Neural cell (in vitro differentiated cells): ENCODE data around the gene USP25. TPM values are rescaled to one million over a fixed set of nuclear protein-coding genes. Genes with fewer than 3 reads are reported as not detected.

Source experiments
- H2AFZ ChIP-seq: fragments of 200-600, 300-800 bp; sonication (generic), shearing (Covaris generic); 2 replicates; pipeline ENCODE4 v1.6.0; 2014; ENCODE audit warnings: low read depth, mild to moderate bottlenecking, antibody characterized with exemption, low read length, moderate library complexity
- H3F3A ChIP-seq: fragments of 200-600 bp; shearing (Covaris generic); 2 replicates; pipeline ENCODE4 v1.6.1; 2016; ENCODE audit warnings: mild to moderate bottlenecking, moderate library complexity, mixed read lengths, antibody characterized with exemption, low read length; ENCODE audit not compliant: insufficient read depth, poor library complexity, severe bottlenecking
- H3K27ac ChIP-seq: fragments of 200-600, 300-800 bp; sonication (generic), shearing (Covaris generic); 2 replicates; pipeline ENCODE4 v1.5.1; 2014; ENCODE audit warnings: mild to moderate bottlenecking, low read length, moderate library complexity
- H3K27me3 ChIP-seq: fragments of 300-800, 200-600 bp; sonication (generic), shearing (Covaris generic); 2 replicates; pipeline ENCODE4 v1.6.0; 2014; ENCODE audit warnings: mild to moderate bottlenecking, low read depth, low read length, moderate library complexity; ENCODE audit not compliant: insufficient read depth
- H3K36me3 ChIP-seq: fragments of 300-800, 200-600 bp; sonication (generic), shearing (Covaris generic); 2 replicates; pipeline ENCODE4 v1.5.1; 2014; ENCODE audit warnings: mild to moderate bottlenecking, antibody characterized with exemption, low read length, moderate library complexity; ENCODE audit not compliant: insufficient read depth
- H3K4me2 ChIP-seq: fragments of 300-800, 200-600 bp; sonication (generic), shearing (Covaris generic); 2 replicates; pipeline ENCODE4 v1.6.0; 2014; ENCODE audit warnings: mild to moderate bottlenecking, low read length
- H3K4me3 ChIP-seq: fragments of 300-800, 200-600 bp; sonication (generic), shearing (Covaris generic); 2 replicates; pipeline ENCODE4 v1.5.1; 2014; ENCODE audit warnings: mild to moderate bottlenecking, low read length, moderate library complexity
- H3K79me2 ChIP-seq: fragments of 200-600 bp; shearing (Covaris generic); replicated peaks from 2 replicates; pipeline ENCODE4 v1.6.0; 2014; ENCODE audit warnings: mild to moderate bottlenecking, low read length, moderate library complexity; ENCODE audit not compliant: insufficient read depth
- H3K9ac ChIP-seq: fragments of 300-800, 200-600 bp; sonication (generic), shearing (Covaris generic); 2 replicates; pipeline ENCODE4 v1.6.1; 2016; ENCODE audit warnings: mild to moderate bottlenecking, low read length, mixed read lengths
- H3K9me2 ChIP-seq: fragments of 200-600 bp; shearing (Covaris generic); 2 replicates; pipeline ENCODE4 v1.6.1; 2016; ENCODE audit warnings: mild to moderate bottlenecking, low read length, mixed read lengths; ENCODE audit not compliant: insufficient read depth
- H3K9me3 ChIP-seq: fragments of 200-600, 300-800 bp; sonication (generic), shearing (Covaris generic); 2 replicates; pipeline ENCODE4 v1.6.1; 2016; ENCODE audit warnings: mild to moderate bottlenecking, mixed run types, low read length, moderate library complexity, mixed read lengths
- H4K20me1 ChIP-seq: fragments of 200-600 bp; shearing (Covaris generic); 2 replicates; pipeline ENCODE4 v1.6.1; 2016; ENCODE audit warnings: mild to moderate bottlenecking, mixed run types; ENCODE audit not compliant: insufficient read depth
- EP300 ChIP-seq: fragments of 450-650 bp; conservative IDR thresholded peaks from 2 replicates; pipeline ENCODE4 v1.6.1; 2014; ENCODE audit warnings: antibody characterized with exemption, mild to moderate bottlenecking, moderate library complexity; ENCODE audit not compliant: poor library complexity, severe bottlenecking
- EZH2 ChIP-seq: fragments of 200-600, 300-800 bp; shearing (Covaris generic), sonication (generic); IDR thresholded peaks from 2 replicates; pipeline ENCODE4 v1.6.1; 2014; ENCODE audit warnings: antibody characterized with exemption, low read length, borderline replicate concordance, mild to moderate bottlenecking; ENCODE audit not compliant: insufficient read depth, poor library complexity, severe bottlenecking
- MXI1 ChIP-seq: fragments of 450-650 bp; conservative IDR thresholded peaks from 2 replicates; pipeline ENCODE4 v1.6.1; 2014; ENCODE audit warnings: antibody characterized with exemption, mild to moderate bottlenecking; ENCODE audit not compliant: poor library complexity, severe bottlenecking
- POLR2AphosphoS5 ChIP-seq: IDR thresholded peaks from 2 replicates; pipeline ENCODE4 v1.6.1; 2012
- RAD21 ChIP-seq: fragments of 450-650 bp; conservative IDR thresholded peaks from 2 replicates; pipeline ENCODE4 v1.6.1; 2014; ENCODE audit warnings: antibody characterized with exemption, mild to moderate bottlenecking, moderate library complexity
- SMC3 ChIP-seq: fragments of 450-650 bp; conservative IDR thresholded peaks from 2 replicates; pipeline ENCODE4 v1.6.1; 2014; ENCODE audit warnings: antibody characterized with exemption, mild to moderate bottlenecking, moderate library complexity; ENCODE audit not compliant: poor library complexity
- TAF1 ChIP-seq: IDR thresholded peaks from 2 replicates; pipeline ENCODE4 v1.6.1; 2012; ENCODE audit warnings: low read depth
- polyA plus RNA-seq: library from polyadenylated mRNA; depleted of rRNA; stranded (reverse); fragments of >200 nt; gene quantifications from 2 replicates; pipeline ENCODE4 v1.2.3, GENCODE V29; 2014
- TF ChIP-seq, protein P1 (sequence below): IDR thresholded peaks from 2 replicates; pipeline ENCODE4 v1.6.1; 2012; ENCODE audit warnings: borderline replicate concordance
- TF ChIP-seq, protein P2 (sequence below): fragments of 450-650 bp; IDR thresholded peaks from 2 replicates; pipeline ENCODE4 v1.5.1; 2014; ENCODE audit warnings: antibody characterized with exemption, mild to moderate bottlenecking, moderate library complexity; ENCODE audit not compliant: poor library complexity, severe bottlenecking

The USP25 gene
- polyA plus RNA-seq, 1 donor from 2014 or later, result 19.2 TPM

DNA sequence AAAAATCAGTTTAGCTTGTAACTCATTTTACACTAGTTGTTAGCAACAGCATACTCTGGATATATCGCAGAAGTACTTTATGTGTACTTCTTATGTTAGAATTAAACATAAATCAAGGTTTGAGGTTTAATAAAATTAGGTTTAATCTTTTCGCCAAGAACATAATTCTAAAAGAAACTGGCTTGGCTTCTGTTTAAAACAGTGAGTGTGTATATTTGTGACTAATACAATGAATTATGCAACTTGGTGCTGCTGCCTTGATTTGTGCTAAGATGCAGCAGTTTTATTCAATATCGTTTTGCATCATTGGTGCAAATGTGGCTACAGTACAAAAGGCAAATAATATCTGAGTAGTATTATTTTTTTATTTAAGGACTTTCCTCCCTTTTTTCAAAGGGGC lies 44.8 kb downstream of the USP25 start:
- Histone ChIP-seq H3K4me2 (no peak overlapping the region), H3K9me3 (no peaks in the 10 kb centered on the region), H3K4me3 (no peak overlapping the region), H3K27me3 (no peaks in the 10 kb centered on the region), H3F3A (no peaks in the 10 kb centered on the region), H3K9ac (no peak overlapping the region), H3K9me2 (no peaks in the 10 kb centered on the region), H2AFZ (no peak overlapping the region), H3K36me3 (no peaks in the 10 kb centered on the region), H4K20me1 (no peaks in the 10 kb centered on the region), H3K27ac (no peak overlapping the region), H3K79me2 (peaks cover 9% of the 10 kb centered on the region)
- TF ChIP-seq EZH2, result no peak
- TF ChIP-seq SMC3, result no peak
- no peak for TF ChIP-seq EP300
- TF ChIP-seq, protein P1, sequence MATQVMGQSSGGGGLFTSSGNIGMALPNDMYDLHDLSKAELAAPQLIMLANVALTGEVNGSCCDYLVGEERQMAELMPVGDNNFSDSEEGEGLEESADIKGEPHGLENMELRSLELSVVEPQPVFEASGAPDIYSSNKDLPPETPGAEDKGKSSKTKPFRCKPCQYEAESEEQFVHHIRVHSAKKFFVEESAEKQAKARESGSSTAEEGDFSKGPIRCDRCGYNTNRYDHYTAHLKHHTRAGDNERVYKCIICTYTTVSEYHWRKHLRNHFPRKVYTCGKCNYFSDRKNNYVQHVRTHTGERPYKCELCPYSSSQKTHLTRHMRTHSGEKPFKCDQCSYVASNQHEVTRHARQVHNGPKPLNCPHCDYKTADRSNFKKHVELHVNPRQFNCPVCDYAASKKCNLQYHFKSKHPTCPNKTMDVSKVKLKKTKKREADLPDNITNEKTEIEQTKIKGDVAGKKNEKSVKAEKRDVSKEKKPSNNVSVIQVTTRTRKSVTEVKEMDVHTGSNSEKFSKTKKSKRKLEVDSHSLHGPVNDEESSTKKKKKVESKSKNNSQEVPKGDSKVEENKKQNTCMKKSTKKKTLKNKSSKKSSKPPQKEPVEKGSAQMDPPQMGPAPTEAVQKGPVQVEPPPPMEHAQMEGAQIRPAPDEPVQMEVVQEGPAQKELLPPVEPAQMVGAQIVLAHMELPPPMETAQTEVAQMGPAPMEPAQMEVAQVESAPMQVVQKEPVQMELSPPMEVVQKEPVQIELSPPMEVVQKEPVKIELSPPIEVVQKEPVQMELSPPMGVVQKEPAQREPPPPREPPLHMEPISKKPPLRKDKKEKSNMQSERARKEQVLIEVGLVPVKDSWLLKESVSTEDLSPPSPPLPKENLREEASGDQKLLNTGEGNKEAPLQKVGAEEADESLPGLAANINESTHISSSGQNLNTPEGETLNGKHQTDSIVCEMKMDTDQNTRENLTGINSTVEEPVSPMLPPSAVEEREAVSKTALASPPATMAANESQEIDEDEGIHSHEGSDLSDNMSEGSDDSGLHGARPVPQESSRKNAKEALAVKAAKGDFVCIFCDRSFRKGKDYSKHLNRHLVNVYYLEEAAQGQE, result no peak
- no peak for TF ChIP-seq MXI1
- no peak for TF ChIP-seq RAD21
- TF ChIP-seq, protein P2, sequence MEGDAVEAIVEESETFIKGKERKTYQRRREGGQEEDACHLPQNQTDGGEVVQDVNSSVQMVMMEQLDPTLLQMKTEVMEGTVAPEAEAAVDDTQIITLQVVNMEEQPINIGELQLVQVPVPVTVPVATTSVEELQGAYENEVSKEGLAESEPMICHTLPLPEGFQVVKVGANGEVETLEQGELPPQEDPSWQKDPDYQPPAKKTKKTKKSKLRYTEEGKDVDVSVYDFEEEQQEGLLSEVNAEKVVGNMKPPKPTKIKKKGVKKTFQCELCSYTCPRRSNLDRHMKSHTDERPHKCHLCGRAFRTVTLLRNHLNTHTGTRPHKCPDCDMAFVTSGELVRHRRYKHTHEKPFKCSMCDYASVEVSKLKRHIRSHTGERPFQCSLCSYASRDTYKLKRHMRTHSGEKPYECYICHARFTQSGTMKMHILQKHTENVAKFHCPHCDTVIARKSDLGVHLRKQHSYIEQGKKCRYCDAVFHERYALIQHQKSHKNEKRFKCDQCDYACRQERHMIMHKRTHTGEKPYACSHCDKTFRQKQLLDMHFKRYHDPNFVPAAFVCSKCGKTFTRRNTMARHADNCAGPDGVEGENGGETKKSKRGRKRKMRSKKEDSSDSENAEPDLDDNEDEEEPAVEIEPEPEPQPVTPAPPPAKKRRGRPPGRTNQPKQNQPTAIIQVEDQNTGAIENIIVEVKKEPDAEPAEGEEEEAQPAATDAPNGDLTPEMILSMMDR, result no peak
- no peak for TF ChIP-seq POLR2AphosphoS5
- TF ChIP-seq TAF1, result no peak

DNA sequence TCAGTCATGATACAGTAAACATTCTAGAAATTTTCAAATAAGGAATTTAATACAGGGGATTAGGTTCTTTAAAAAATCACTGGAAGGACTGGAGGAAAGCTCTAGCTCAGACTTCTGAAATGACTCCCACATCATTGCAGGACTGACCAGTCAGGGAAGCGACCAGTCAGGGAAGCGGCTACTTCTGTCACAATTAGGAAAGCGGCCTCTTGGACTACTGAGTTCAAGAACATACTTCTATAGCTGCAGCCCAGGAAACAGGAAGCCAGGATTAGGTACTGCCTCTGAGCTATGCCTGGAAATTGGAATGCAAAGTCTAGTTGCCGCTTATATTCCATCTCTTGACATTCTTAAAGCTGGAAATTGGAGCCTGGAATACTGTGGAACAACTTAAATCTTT lies 45.5 kb downstream of the USP25 start:
- Histone ChIP-seq H3K9me2 (no peaks in the 10 kb centered on the region), H3K4me3 (no peak overlapping the region), H3K27me3 (no peaks in the 10 kb centered on the region), H4K20me1 (no peaks in the 10 kb centered on the region), H3K27ac (no peak overlapping the region), H3K9me3 (no peaks in the 10 kb centered on the region), H3K4me2 (no peak overlapping the region), H3K9ac (no peak overlapping the region), H3K36me3 (no peaks in the 10 kb centered on the region), H3K79me2 (peaks cover 4% of the 10 kb centered on the region), H2AFZ (no peak overlapping the region), H3F3A (no peaks in the 10 kb centered on the region)
- TF ChIP-seq RAD21 (no peak), EP300 (no peak), MXI1 (no peak), POLR2AphosphoS5 (no peak), TAF1 (no peak), EZH2 (no peak), SMC3 (no peak)
- TF ChIP-seq, protein P1, result no peak
- TF ChIP-seq, protein P2, result no peak
